PC-9 (cell line): ENCODE results near the gene ISOC2. TPM values are rescaled to one million over a fixed set of nuclear protein-coding genes. Genes with fewer than 3 reads are reported as not detected.
"Not testable (repeated sequence)": the region's sequence is repeated elsewhere in the genome, so short reads cannot be mapped to it uniquely, and the experiment has no call there.

Experiments used
- BruUV-seq: library from RNA; stranded (reverse); fragments of 400-500 nt; replicated peaks from 2 replicates; lab custom pipeline; 2021; lab: Mats Ljungman, UMichigan
- CTCF ChIA-PET: fragments of 300-600 bp; sonication (Branson Sonifier 250); formaldehyde crosslinking; loops from one replicate; lab custom pipeline; 2022; ENCODE audit warnings: antibody characterized with exemption; lab: Charles Lee
- POLR2A ChIA-PET: fragments of 300-600 bp; sonication (Branson Sonifier 250); formaldehyde crosslinking; loops from one replicate; lab custom pipeline; 2022; ENCODE audit warnings: antibody characterized with exemption; ENCODE audit not compliant: unreplicated experiment; lab: Charles Lee
- DNase-seq, 2 experiments: peaks; one replicate each; pipeline versions ENCODE4 v3.0.0 to v3.0.0-alpha.2; 2015 to 2022; ENCODE audit warnings: mixed read lengths in 1 of 2
- H2AFZ ChIP-seq: fragments of 200-600 bp; sonication (generic); 2 replicates; pipeline ENCODE4 v1.8.1; 2017; ENCODE audit warnings: antibody characterized with exemption
- H3F3A ChIP-seq: fragments of 200-600 bp; sonication (generic); 2 replicates; pipeline ENCODE4 v1.8.1; 2017; ENCODE audit warnings: antibody characterized with exemption, mild to moderate bottlenecking, low read depth; ENCODE audit not compliant: insufficient read depth
- H3K27ac ChIP-seq: fragments of 200-600 bp; sonication (generic); 2 replicates; pipeline ENCODE4 v1.6.1; 2016; ENCODE audit warnings: mixed run types
- H3K27me3 ChIP-seq: fragments of 200-600 bp; sonication (generic); 2 replicates; pipeline ENCODE4 v1.6.1; 2016; ENCODE audit warnings: low read depth, mixed run types; ENCODE audit not compliant: insufficient read depth
- H3K36me3 ChIP-seq: fragments of 200-600 bp; sonication (generic); 2 replicates; pipeline ENCODE4 v1.6.1; 2016; ENCODE audit warnings: low read depth, mixed run types
- H3K4me1 ChIP-seq: fragments of 200-600 bp; sonication (generic); replicated peaks from 2 replicates; pipeline ENCODE4 v1.6.1; 2016; ENCODE audit warnings: mixed run types; ENCODE audit not compliant: insufficient read depth
- H3K4me2 ChIP-seq: fragments of 200-600 bp; sonication (generic); 2 replicates; pipeline ENCODE4 v1.6.1; 2017; ENCODE audit warnings: mixed run types
- H3K4me3 ChIP-seq: fragments of 200-600 bp; sonication (generic); 2 replicates; pipeline ENCODE4 v1.6.1; 2016; ENCODE audit warnings: mixed run types
- H3K79me2 ChIP-seq: fragments of 200-600 bp; sonication (generic); 2 replicates; pipeline ENCODE4 v1.6.1; 2017; ENCODE audit warnings: low read depth, mixed run types
- H3K9me2 ChIP-seq: fragments of 200-600 bp; sonication (generic); 2 replicates; pipeline ENCODE4 v1.8.1; 2017; ENCODE audit warnings: mild to moderate bottlenecking; ENCODE audit not compliant: insufficient read depth
- H3K9me3 ChIP-seq: fragments of 200-600 bp; sonication (generic); 2 replicates; pipeline ENCODE4 v1.8.1; 2016; ENCODE audit warnings: low read depth; ENCODE audit not compliant: insufficient read depth
- H4K20me1 ChIP-seq: fragments of 200-600 bp; sonication (generic); 2 replicates; pipeline ENCODE4 v1.8.1; 2017; ENCODE audit not compliant: insufficient read depth
- CTCF ChIP-seq: fragments of 200-600 bp; sonication (generic); conservative IDR thresholded peaks from 2 replicates; pipeline ENCODE4 v1.6.1; 2017; ENCODE audit warnings: mixed run types, antibody characterized with exemption, mild to moderate bottlenecking, moderate library complexity
- EZH2 ChIP-seq: fragments of 200-600 bp; sonication (generic); IDR thresholded peaks from 2 replicates; pipeline ENCODE4 v1.8.0; 2017; ENCODE audit warnings: antibody characterized with exemption, low read depth
- intact Hi-C: fragments of 100-400 bp; cut with micrococcal nuclease; formaldehyde crosslinking; loops from one replicate; pipeline ENCODE4 v1.10.0; 2022; ENCODE audit not compliant: unreplicated experiment
- total RNA-seq: library from RNA; stranded (reverse); gene quantifications from 2 replicates; pipeline ENCODE4 v1.2.3, GENCODE V29; 2021

The ISOC2 gene
- total RNA-seq, 1 experiment from 2014 or later: 92.4 TPM

- ChIA-PET POLR2A (no interaction called here), CTCF (interaction anchor here (0.6 kb wide), 1 partner anchor 311 kb away, joined by 4 read pairs; no protein-coding TSS in a partner anchor)
- Histone ChIP-seq H3K9me3 (no peaks in the 10 kb centered on the region; the same call in 1 of the 2 replicates), H3K4me3 (no peak overlapping the region), H3K4me1 (no peaks in the 10 kb centered on the region), H2AFZ (no peak overlapping the region), H3K27me3 (peaks cover 4% of the 10 kb centered on the region; the same call in 1 of the 2 replicates), H3K9me2 (no peaks in the 10 kb centered on the region), H4K20me1 (peaks cover 14% of the 10 kb centered on the region), H3K36me3 (no peaks in the 10 kb centered on the region), H3K79me2 (no peaks in the 10 kb centered on the region), H3K4me2 (no peak overlapping the region), H3F3A (peaks cover 22% of the 10 kb centered on the region), H3K27ac (no peak overlapping the region)
- BruUV-seq: no TSS peak
- intact Hi-C loops: no loop called here
- DNase-seq: no peak
- TF ChIP-seq EZH2: no peak
- TF ChIP-seq CTCF: no peak
These were observed 9.3 kb downstream of the ISOC2 start for GRCh38 chr19:55451965-55452748.

- Histone ChIP-seq H3K4me2 (no peak overlapping the region), H3K36me3 (no peaks in the 10 kb centered on the region), H3K27ac (no peak overlapping the region), H3K4me3 (no peak overlapping the region), H3F3A (peaks cover 29% of the 10 kb centered on the region), H3K9me3 (no peaks in the 10 kb centered on the region; the same call in 1 of the 2 replicates), H4K20me1 (peaks cover 7% of the 10 kb centered on the region), H3K9me2 (no peaks in the 10 kb centered on the region), H3K4me1 (no peaks in the 10 kb centered on the region), H2AFZ (no peak overlapping the region), H3K27me3 (peaks cover 9% of the 10 kb centered on the region), H3K79me2 (no peaks in the 10 kb centered on the region)
- CTCF ChIA-PET: interaction anchor here (0.6 kb wide), 1 partner anchor 310 kb away, joined by 4 read pairs; no protein-coding TSS in a partner anchor
- POLR2A ChIA-PET: no interaction called here
- intact Hi-C loops: no loop called here
- no peak for DNase-seq
- TF ChIP-seq EZH2 (no peak), CTCF (no peak)
- BruUV-seq: no TSS peak
These were observed 10.1 kb downstream of the ISOC2 start for GRCh38 chr19:55451163-55451964.

- BruUV-seq: no TSS peak
- H3K4me3 ChIP-seq: no peak overlapping the region
- H3F3A ChIP-seq: peaks cover 30% of the 10 kb centered on the region
- H3K27ac ChIP-seq: no peak overlapping the region
- intact Hi-C loops: no loop called here
- ChIA-PET POLR2A (interaction anchor here (0.5 to 0.9 kb wide), 2 partner anchors 231 to 1557 kb away, joined by 3 to 8 read pairs; no protein-coding TSS in a partner anchor), CTCF (no interaction called here)
- no peak for DNase-seq
- no peaks in the 10 kb centered on the region for H3K36me3 ChIP-seq
- H2AFZ ChIP-seq: no peak overlapping the region
- peaks cover 2% of the 10 kb centered on the region; the same call in 1 of the 2 replicates for H4K20me1 ChIP-seq
- peaks cover 24% of the 10 kb centered on the region for H3K27me3 ChIP-seq
- TF ChIP-seq CTCF: no peak
- H3K9me2 ChIP-seq: no peaks in the 10 kb centered on the region
- H3K4me2 ChIP-seq: no peak overlapping the region
- H3K4me1 ChIP-seq: no peaks in the 10 kb centered on the region
- H3K9me3 ChIP-seq: no peaks in the 10 kb centered on the region; the same call in 1 of the 2 replicates
- H3K79me2 ChIP-seq: no peaks in the 10 kb centered on the region
These were observed 12.0 kb downstream of the ISOC2 start for GRCh38 chr19:55449469-55449868.

GRCh38 chr19:55448175-55448490 lies 13.3 kb downstream of the ISOC2 start:
- H3F3A ChIP-seq: peaks cover 23% of the 10 kb centered on the region
- POLR2A ChIA-PET, H3K27ac ChIP-seq, H2AFZ ChIP-seq, DNase-seq, H4K20me1 ChIP-seq, BruUV-seq, H3K36me3 ChIP-seq, H3K4me3 ChIP-seq, H3K9me2 ChIP-seq, H3K79me2 ChIP-seq, intact Hi-C loops, H3K4me1 ChIP-seq, CTCF ChIA-PET, H3K4me2 ChIP-seq, H3K9me3 ChIP-seq: not testable (repeated sequence)
- H3K27me3 ChIP-seq: peaks cover 36% of the 10 kb centered on the region
